Neural cell (in vitro differentiated cells): ENCODE data around the gene MYCBP. TPM values are rescaled to one million over a fixed set of nuclear protein-coding genes. Genes with fewer than 3 reads are reported as not detected.
A peak's percentile ranks its signal among the peaks of the same experiment; 100 is the strongest.

ENCODE experiments used
- H2AFZ ChIP-seq: fragments of 200-600, 300-800 bp; sonication (generic), shearing (Covaris generic); 2 replicates; pipeline ENCODE4 v1.6.0; 2014; ENCODE audit warnings: low read depth, mild to moderate bottlenecking, antibody characterized with exemption, low read length, moderate library complexity
- H3F3A ChIP-seq: fragments of 200-600 bp; shearing (Covaris generic); 2 replicates; pipeline ENCODE4 v1.6.1; 2016; ENCODE audit warnings: mild to moderate bottlenecking, moderate library complexity, mixed read lengths, antibody characterized with exemption, low read length; ENCODE audit not compliant: insufficient read depth, poor library complexity, severe bottlenecking
- H3K27ac ChIP-seq: fragments of 200-600, 300-800 bp; sonication (generic), shearing (Covaris generic); 2 replicates; pipeline ENCODE4 v1.5.1; 2014; ENCODE audit warnings: mild to moderate bottlenecking, low read length, moderate library complexity
- H3K27me3 ChIP-seq: fragments of 300-800, 200-600 bp; sonication (generic), shearing (Covaris generic); 2 replicates; pipeline ENCODE4 v1.6.0; 2014; ENCODE audit warnings: mild to moderate bottlenecking, low read depth, low read length, moderate library complexity; ENCODE audit not compliant: insufficient read depth
- H3K36me3 ChIP-seq: fragments of 300-800, 200-600 bp; sonication (generic), shearing (Covaris generic); 2 replicates; pipeline ENCODE4 v1.5.1; 2014; ENCODE audit warnings: mild to moderate bottlenecking, antibody characterized with exemption, low read length, moderate library complexity; ENCODE audit not compliant: insufficient read depth
- H3K4me2 ChIP-seq: fragments of 300-800, 200-600 bp; sonication (generic), shearing (Covaris generic); 2 replicates; pipeline ENCODE4 v1.6.0; 2014; ENCODE audit warnings: mild to moderate bottlenecking, low read length
- H3K4me3 ChIP-seq: fragments of 300-800, 200-600 bp; sonication (generic), shearing (Covaris generic); 2 replicates; pipeline ENCODE4 v1.5.1; 2014; ENCODE audit warnings: mild to moderate bottlenecking, low read length, moderate library complexity
- H3K79me2 ChIP-seq: fragments of 200-600 bp; shearing (Covaris generic); replicated peaks from 2 replicates; pipeline ENCODE4 v1.6.0; 2014; ENCODE audit warnings: mild to moderate bottlenecking, low read length, moderate library complexity; ENCODE audit not compliant: insufficient read depth
- H3K9ac ChIP-seq: fragments of 300-800, 200-600 bp; sonication (generic), shearing (Covaris generic); 2 replicates; pipeline ENCODE4 v1.6.1; 2016; ENCODE audit warnings: mild to moderate bottlenecking, low read length, mixed read lengths
- H3K9me2 ChIP-seq: fragments of 200-600 bp; shearing (Covaris generic); 2 replicates; pipeline ENCODE4 v1.6.1; 2016; ENCODE audit warnings: mild to moderate bottlenecking, low read length, mixed read lengths; ENCODE audit not compliant: insufficient read depth
- H3K9me3 ChIP-seq: fragments of 200-600, 300-800 bp; sonication (generic), shearing (Covaris generic); 2 replicates; pipeline ENCODE4 v1.6.1; 2016; ENCODE audit warnings: mild to moderate bottlenecking, mixed run types, low read length, moderate library complexity, mixed read lengths
- H4K20me1 ChIP-seq: fragments of 200-600 bp; shearing (Covaris generic); 2 replicates; pipeline ENCODE4 v1.6.1; 2016; ENCODE audit warnings: mild to moderate bottlenecking, mixed run types; ENCODE audit not compliant: insufficient read depth
- CTCF ChIP-seq: fragments of 450-650 bp; IDR thresholded peaks from 2 replicates; pipeline ENCODE4 v1.5.1; 2014; ENCODE audit warnings: antibody characterized with exemption, mild to moderate bottlenecking, moderate library complexity; ENCODE audit not compliant: poor library complexity, severe bottlenecking
- EP300 ChIP-seq: fragments of 450-650 bp; conservative IDR thresholded peaks from 2 replicates; pipeline ENCODE4 v1.6.1; 2014; ENCODE audit warnings: antibody characterized with exemption, mild to moderate bottlenecking, moderate library complexity; ENCODE audit not compliant: poor library complexity, severe bottlenecking
- EZH2 ChIP-seq: fragments of 200-600, 300-800 bp; shearing (Covaris generic), sonication (generic); IDR thresholded peaks from 2 replicates; pipeline ENCODE4 v1.6.1; 2014; ENCODE audit warnings: antibody characterized with exemption, low read length, borderline replicate concordance, mild to moderate bottlenecking; ENCODE audit not compliant: insufficient read depth, poor library complexity, severe bottlenecking
- MXI1 ChIP-seq: fragments of 450-650 bp; conservative IDR thresholded peaks from 2 replicates; pipeline ENCODE4 v1.6.1; 2014; ENCODE audit warnings: antibody characterized with exemption, mild to moderate bottlenecking; ENCODE audit not compliant: poor library complexity, severe bottlenecking
- POLR2AphosphoS5 ChIP-seq: IDR thresholded peaks from 2 replicates; pipeline ENCODE4 v1.6.1; 2012
- RAD21 ChIP-seq: fragments of 450-650 bp; conservative IDR thresholded peaks from 2 replicates; pipeline ENCODE4 v1.6.1; 2014; ENCODE audit warnings: antibody characterized with exemption, mild to moderate bottlenecking, moderate library complexity
- REST ChIP-seq: IDR thresholded peaks from 2 replicates; pipeline ENCODE4 v1.6.1; 2012; ENCODE audit warnings: borderline replicate concordance
- SMC3 ChIP-seq: fragments of 450-650 bp; conservative IDR thresholded peaks from 2 replicates; pipeline ENCODE4 v1.6.1; 2014; ENCODE audit warnings: antibody characterized with exemption, mild to moderate bottlenecking, moderate library complexity; ENCODE audit not compliant: poor library complexity
- TAF1 ChIP-seq: IDR thresholded peaks from 2 replicates; pipeline ENCODE4 v1.6.1; 2012; ENCODE audit warnings: low read depth
- polyA plus RNA-seq: library from polyadenylated mRNA; depleted of rRNA; stranded (reverse); fragments of >200 nt; gene quantifications from 2 replicates; pipeline ENCODE4 v1.2.3, GENCODE V29; 2014

MYCBP gene
- polyA plus RNA-seq, 1 donor from 2014 or later = 3.0 TPM

- H3K36me3 ChIP-seq = no peaks in the 10 kb centered on the region
These were observed 5.9 kb downstream of the MYCBP start for GRCh38 chr1:38867208-38867607.

GRCh38 chr1:38865112-38865715, 7.9 kb downstream of the MYCBP start:
- Histone ChIP-seq H3K4me3 (no peak overlapping the region), H3K9me2 (no peaks in the 10 kb centered on the region), H2AFZ (no peak overlapping the region), H3K9me3 (no peaks in the 10 kb centered on the region), H3K4me2 (no peak overlapping the region), H3K79me2 (peaks cover 13% of the 10 kb centered on the region), H3F3A (no peaks in the 10 kb centered on the region), H3K27ac (no peak overlapping the region), H3K9ac (no peak overlapping the region), H4K20me1 (no peaks in the 10 kb centered on the region), H3K36me3 (no peaks in the 10 kb centered on the region), H3K27me3 (no peaks in the 10 kb centered on the region)
- TF ChIP-seq EZH2 = no peak
- TF ChIP-seq MXI1 = no peak

More at GRCh38 chr1:38867208-38867607, 5.9 kb downstream of the MYCBP start:
- Histone ChIP-seq H4K20me1 (no peaks in the 10 kb centered on the region), H2AFZ (no peak overlapping the region), H3K4me2 (no peak overlapping the region), H3K79me2 (peaks cover under 1% of the 10 kb centered on the region), H3F3A (no peaks in the 10 kb centered on the region), H3K9me3 (no peaks in the 10 kb centered on the region), H3K27me3 (no peaks in the 10 kb centered on the region), H3K9me2 (no peaks in the 10 kb centered on the region), H3K4me3 (no peak overlapping the region), H3K9ac (no peak overlapping the region), H3K27ac (no peak overlapping the region)
- TF ChIP-seq TAF1 (no peak), POLR2AphosphoS5 (no peak), EZH2 (no peak), CTCF (no peak)

GRCh38 chr1:38860454-38860795, 12.7 kb downstream of the MYCBP start:
- H3K79me2 ChIP-seq = peaks cover 42% of the 10 kb centered on the region
- no peaks in the 10 kb centered on the region for H4K20me1 ChIP-seq
- H2AFZ ChIP-seq = peak overlapping the region; percentile 99
- H3K36me3 ChIP-seq = no peaks in the 10 kb centered on the region
- peak overlapping the region; percentile 82 for H3K9ac ChIP-seq
- no peak for TF ChIP-seq EZH2
- TF ChIP-seq RAD21 = no peak
- no peak for TF ChIP-seq EP300
- no peak for TF ChIP-seq TAF1
- TF ChIP-seq MXI1 = no peak
- no peak for TF ChIP-seq REST
- TF ChIP-seq CTCF = no peak
- no peak for TF ChIP-seq SMC3
- TF ChIP-seq POLR2AphosphoS5 = no peak
- H3K9me3 ChIP-seq = no peaks in the 10 kb centered on the region
- peak overlapping the region; percentile 82 for H3K4me2 ChIP-seq
- H3K4me3 ChIP-seq = peak overlapping the region; percentile 90
- H3K27me3 ChIP-seq = no peaks in the 10 kb centered on the region
- H3F3A ChIP-seq = no peaks in the 10 kb centered on the region
- H3K27ac ChIP-seq = peak overlapping the region; percentile 82
- no peaks in the 10 kb centered on the region for H3K9me2 ChIP-seq
